SU-DHL-6 (cell line): Measurements from ENCODE around the gene AOC3.

Experiments used
- EZH2phosphoT487 ChIP-seq: fragments of 200-600 bp; sonication (generic), shearing (Covaris generic); conservative IDR thresholded peaks from 2 replicates; pipeline ENCODE4 v1.6.1; 2018; ENCODE audit warnings: mild to moderate bottlenecking, antibody characterized with exemption, low read length, moderate library complexity, mixed read lengths
- TF ChIP-seq, protein P1 (sequence below): fragments of 200-600 bp; sonication (generic); IDR thresholded peaks from one replicate; pipeline ENCODE4 v1.5.1; 2017; ENCODE audit warnings: antibody characterized with exemption, mild to moderate bottlenecking, low read length, moderate library complexity; ENCODE audit not compliant: insufficient read depth, poor library complexity, severe bottlenecking

GRCh38 chr17:42878924-42879595, 28.1 kb downstream of the AOC3 start:
- TF ChIP-seq, protein P1, sequence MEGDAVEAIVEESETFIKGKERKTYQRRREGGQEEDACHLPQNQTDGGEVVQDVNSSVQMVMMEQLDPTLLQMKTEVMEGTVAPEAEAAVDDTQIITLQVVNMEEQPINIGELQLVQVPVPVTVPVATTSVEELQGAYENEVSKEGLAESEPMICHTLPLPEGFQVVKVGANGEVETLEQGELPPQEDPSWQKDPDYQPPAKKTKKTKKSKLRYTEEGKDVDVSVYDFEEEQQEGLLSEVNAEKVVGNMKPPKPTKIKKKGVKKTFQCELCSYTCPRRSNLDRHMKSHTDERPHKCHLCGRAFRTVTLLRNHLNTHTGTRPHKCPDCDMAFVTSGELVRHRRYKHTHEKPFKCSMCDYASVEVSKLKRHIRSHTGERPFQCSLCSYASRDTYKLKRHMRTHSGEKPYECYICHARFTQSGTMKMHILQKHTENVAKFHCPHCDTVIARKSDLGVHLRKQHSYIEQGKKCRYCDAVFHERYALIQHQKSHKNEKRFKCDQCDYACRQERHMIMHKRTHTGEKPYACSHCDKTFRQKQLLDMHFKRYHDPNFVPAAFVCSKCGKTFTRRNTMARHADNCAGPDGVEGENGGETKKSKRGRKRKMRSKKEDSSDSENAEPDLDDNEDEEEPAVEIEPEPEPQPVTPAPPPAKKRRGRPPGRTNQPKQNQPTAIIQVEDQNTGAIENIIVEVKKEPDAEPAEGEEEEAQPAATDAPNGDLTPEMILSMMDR = no peak
- no peak for TF ChIP-seq EZH2phosphoT487
